ENCODE results near the gene AMBRA1.

AMBRA1 gene

GRCh38 chr11:46529095-46529905 is 64.5 kb downstream of the AMBRA1 start:
- Histone ChIP-seq H3K36me3 (ENCODE audit: low read length) (no peaks in the 10 kb centered on the region), H3K9me3 (ENCODE audit: insufficient read depth, low read length) (no peaks in the 10 kb centered on the region), H3K79me2 (ENCODE audit: insufficient read depth, low read length) (peaks cover 23% of the 10 kb centered on the region), H3K9ac (ENCODE audit: low read length) (no peak overlapping the region), H3K4me2 (ENCODE audit: low read depth, low read length, poor library complexity, severe bottlenecking) (no peak overlapping the region), H2AFZ (ENCODE audit: low read depth, low read length, severe bottlenecking) (no peak overlapping the region), H3K4me3 (ENCODE audit: insufficient read depth, low read length, poor library complexity, severe bottlenecking) (no peak overlapping the region), H4K20me1 (ENCODE audit: low read depth, low read length) (no peaks in the 10 kb centered on the region), H3K27me3 (ENCODE audit: low read length) (no peaks in the 10 kb centered on the region), H3K9me2 (replicated peaks; ENCODE audit: insufficient read depth, low read length) (no peaks in the 10 kb centered on the region), H3F3A (ENCODE audit: insufficient read depth) (no peaks in the 10 kb centered on the region), H3K27ac (ENCODE audit: low read depth, low read length) (no peak overlapping the region)
- no peak for TF ChIP-seq EZH2phosphoT487 (conservative IDR thresholded peaks at IDR 0.05; ENCODE audit: low read length)
- peak; percentile 95 for TF ChIP-seq CTCF (IDR thresholded peaks at IDR 0.05; ENCODE audit: insufficient read depth, low read length, poor library complexity, severe bottlenecking)

DNA sequence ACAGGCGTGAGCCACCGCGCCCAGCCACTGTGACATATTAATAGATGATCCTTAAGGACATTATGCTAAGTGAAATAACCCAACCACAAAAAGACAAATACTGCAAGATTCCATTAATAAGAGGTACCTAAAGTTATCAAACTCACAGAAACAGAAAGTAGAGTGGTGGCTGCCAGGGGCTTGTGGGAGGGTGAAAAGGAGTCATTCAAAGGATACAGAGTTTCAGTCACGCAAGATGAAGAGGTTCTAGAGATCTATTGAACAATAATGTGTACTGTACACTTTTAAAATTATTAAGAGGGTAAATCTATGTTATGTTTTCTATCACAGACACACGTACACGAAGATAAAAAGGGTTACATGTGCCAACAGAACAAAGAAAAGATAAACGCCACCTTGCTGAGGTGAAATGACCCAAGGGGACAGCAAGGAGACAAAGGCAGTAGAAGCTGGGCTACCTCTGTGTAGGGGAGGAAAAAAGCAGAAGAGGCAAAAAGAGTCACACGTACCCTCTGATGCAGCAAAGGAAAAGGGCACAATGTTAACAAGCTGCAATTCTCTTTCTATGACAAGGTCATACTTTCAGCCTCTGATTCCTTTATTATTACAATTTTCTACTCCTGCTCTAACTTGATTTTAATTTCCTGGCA is 65.3 kb downstream of the AMBRA1 start:
- no peak overlapping the region for H3K27ac ChIP-seq (ENCODE audit: low read depth, low read length)
- no peaks in the 10 kb centered on the region for H3K27me3 ChIP-seq (ENCODE audit: low read length)
- no peaks in the 10 kb centered on the region for H3K36me3 ChIP-seq (ENCODE audit: low read length)
- no peaks in the 10 kb centered on the region for H3K9me2 ChIP-seq (replicated peaks; ENCODE audit: insufficient read depth, low read length)
- no peaks in the 10 kb centered on the region for H3F3A ChIP-seq (ENCODE audit: insufficient read depth)
- no peaks in the 10 kb centered on the region for H4K20me1 ChIP-seq (ENCODE audit: low read depth, low read length)
- no peak for TF ChIP-seq CTCF (IDR thresholded peaks at IDR 0.05; ENCODE audit: insufficient read depth, low read length, poor library complexity, severe bottlenecking)
- TF ChIP-seq EZH2phosphoT487 (conservative IDR thresholded peaks at IDR 0.05; ENCODE audit: low read length): no peak
- no peak overlapping the region for H3K9ac ChIP-seq (ENCODE audit: low read length)
- H3K4me3 ChIP-seq (ENCODE audit: insufficient read depth, low read length, poor library complexity, severe bottlenecking): no peak overlapping the region
- no peak overlapping the region for H2AFZ ChIP-seq (ENCODE audit: low read depth, low read length, severe bottlenecking)
- H3K79me2 ChIP-seq (ENCODE audit: insufficient read depth, low read length): peaks cover 22% of the 10 kb centered on the region
- no peak overlapping the region for H3K4me2 ChIP-seq (ENCODE audit: low read depth, low read length, poor library complexity, severe bottlenecking)
- H3K9me3 ChIP-seq (ENCODE audit: insufficient read depth, low read length): no peaks in the 10 kb centered on the region

DNA sequence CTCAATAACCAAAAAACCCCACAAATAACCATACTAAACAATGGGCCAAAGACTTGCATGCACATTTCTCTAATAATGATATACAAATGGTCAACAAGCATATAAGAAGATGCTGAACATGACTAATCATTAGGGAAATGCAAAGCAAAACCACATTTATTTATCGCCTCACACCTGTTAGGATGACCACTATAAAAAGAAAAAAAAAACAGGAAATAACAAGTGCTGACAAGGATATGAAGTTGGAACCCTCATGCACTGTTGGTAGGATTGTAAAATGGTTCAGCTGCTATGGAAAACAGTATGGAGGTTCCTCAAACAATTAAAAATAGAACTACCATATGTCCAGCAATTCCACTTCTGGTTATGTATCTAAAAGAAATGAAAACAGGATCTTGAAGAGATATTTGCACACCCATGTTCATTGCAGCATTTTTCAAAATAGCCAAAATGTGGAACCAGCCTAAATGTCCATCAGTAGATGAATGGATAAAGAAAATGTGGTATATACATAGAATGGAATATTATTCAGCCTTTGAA is 66.2 kb downstream of the AMBRA1 start:
- H3K9me3 ChIP-seq (ENCODE audit: insufficient read depth, low read length): no peaks in the 10 kb centered on the region
- H3K9me2 ChIP-seq (replicated peaks; ENCODE audit: insufficient read depth, low read length): no peaks in the 10 kb centered on the region
- H3K27ac ChIP-seq (ENCODE audit: low read depth, low read length): no peak overlapping the region
- no peak overlapping the region for H3K9ac ChIP-seq (ENCODE audit: low read length)
- H4K20me1 ChIP-seq (ENCODE audit: low read depth, low read length): no peaks in the 10 kb centered on the region
- H3K27me3 ChIP-seq (ENCODE audit: low read length): no peaks in the 10 kb centered on the region
- H3K79me2 ChIP-seq (ENCODE audit: insufficient read depth, low read length): peaks cover 29% of the 10 kb centered on the region
- no peaks in the 10 kb centered on the region for H3K36me3 ChIP-seq (ENCODE audit: low read length)
- TF ChIP-seq CTCF (IDR thresholded peaks at IDR 0.05; ENCODE audit: insufficient read depth, low read length, poor library complexity, severe bottlenecking) (no peak), EZH2phosphoT487 (conservative IDR thresholded peaks at IDR 0.05; ENCODE audit: low read length) (no peak)
- H3K4me2 ChIP-seq (ENCODE audit: low read depth, low read length, poor library complexity, severe bottlenecking): no peak overlapping the region
- no peak overlapping the region for H3K4me3 ChIP-seq (ENCODE audit: insufficient read depth, low read length, poor library complexity, severe bottlenecking)
- H3F3A ChIP-seq (ENCODE audit: insufficient read depth): 0 out of 2 replicates have a peak, but pooled peaks cover 1% of the 10 kb centered on the region
- no peak overlapping the region for H2AFZ ChIP-seq (ENCODE audit: low read depth, low read length, severe bottlenecking)
